CD14-positive monocyte (primary cell): ENCODE measurements around the gene UBL4B. TPM values are rescaled to one million over a fixed set of nuclear protein-coding genes. Genes with fewer than 3 reads are reported as not detected.

Experiments
- DNase-seq, 3 donors: peaks; one replicate each; pipeline ENCODE4 v3.0.0-alpha.2; 2011 to 2022
- H2AFZ ChIP-seq: 2 replicates; pipeline ENCODE4 v1.6.0; 2012; ENCODE audit warnings: mild to moderate bottlenecking, low read depth, low read length, inconsistent platforms; ENCODE audit not compliant: insufficient read depth, poor library complexity, severe bottlenecking
- H3K27ac ChIP-seq, 2 donors: 1 replicate in 1 of 2; 2 replicates in 1 of 2; pipeline ENCODE4 v1.5.1; 2012 to 2013; ENCODE audit warnings: low read length in 2 of 2, control low read depth in 1 of 2, inconsistent platforms in 1 of 2, low read depth in 1 of 2, mild to moderate bottlenecking in 1 of 2
- H3K27me3 ChIP-seq, 2 donors: one replicate each; pipeline versions ENCODE4 v1.6.0 to v1.6.1; 2011 to 2013; ENCODE audit warnings: low read length in 2 of 2; ENCODE audit not compliant: control insufficient read depth in 2 of 2, insufficient read depth in 2 of 2
- H3K36me3 ChIP-seq, 2 donors: replicated peaks in 1 of 2; 1 replicate in 1 of 2; 2 replicates in 1 of 2; pipeline versions ENCODE4 v1.5.1 to v1.6.1; 2012 to 2013; ENCODE audit warnings: low read length in 2 of 2, control low read depth in 1 of 2, inconsistent platforms in 1 of 2, mild to moderate bottlenecking in 1 of 2; ENCODE audit not compliant: insufficient read depth in 2 of 2, control insufficient read depth in 1 of 2
- H3K4me1 ChIP-seq, 2 donors: 1 replicate in 1 of 2; 2 replicates in 1 of 2; pipeline versions ENCODE4 v1.5.1 to v1.6.1; 2012 to 2013; ENCODE audit warnings: low read length in 2 of 2, control low read depth in 1 of 2, inconsistent platforms in 1 of 2, mild to moderate bottlenecking in 1 of 2, moderate library complexity in 1 of 2; ENCODE audit not compliant: insufficient read depth in 2 of 2, control insufficient read depth in 1 of 2
- H3K4me2 ChIP-seq: replicated peaks from 2 replicates; pipeline ENCODE3; 2012; ENCODE audit warnings: low read length, moderate library complexity, mild to moderate bottlenecking; ENCODE audit not compliant: poor library complexity, severe bottlenecking; ENCODE audit errors: extremely low read depth
- H3K4me3 ChIP-seq, 3 experiments: fragments of 200-600 bp in 1 of 3; sonication (generic) in 1 of 3; replicated peaks in 1 of 3; 1 replicate in 2 of 3; 2 replicates in 1 of 3; pipeline ENCODE4 v1.5.1; 2011 to 2013; ENCODE audit warnings: low read length in 3 of 3, mild to moderate bottlenecking in 3 of 3, control low read depth in 2 of 3, low read depth in 2 of 3, inconsistent platforms in 1 of 3, moderate library complexity in 1 of 3
- H3K79me2 ChIP-seq: 2 replicates; pipeline ENCODE4 v1.6.0; 2012; ENCODE audit warnings: mild to moderate bottlenecking, control low read depth, inconsistent platforms, low read length, moderate library complexity; ENCODE audit not compliant: insufficient read depth
- H3K9ac ChIP-seq: 2 replicates; pipeline ENCODE4 v1.6.0; 2017; ENCODE audit warnings: low read length, mild to moderate bottlenecking; ENCODE audit not compliant: insufficient read depth, poor library complexity, severe bottlenecking
- H3K9me3 ChIP-seq, 2 donors: replicated peaks in 1 of 2; 1 replicate in 1 of 2; 2 replicates in 1 of 2; pipeline versions ENCODE4 v1.5.1 to v1.6.1; 2012 to 2013; ENCODE audit warnings: low read length in 2 of 2, control low read depth in 1 of 2; ENCODE audit not compliant: control insufficient read depth in 1 of 2, insufficient read depth in 1 of 2
- H4K20me1 ChIP-seq: 2 replicates; pipeline ENCODE4 v1.6.0; 2012; ENCODE audit warnings: mild to moderate bottlenecking, low read length, control low read depth, moderate library complexity; ENCODE audit not compliant: insufficient read depth
- H3K27ac Mint-ChIP-seq, 7 donors: one replicate each; pipeline ENCODE4 v1.8.0; 2020; ENCODE audit warnings: mild to moderate bottlenecking in 7 of 7, mixed read lengths in 7 of 7, moderate library complexity in 6 of 7, inconsistent platforms in 2 of 7
- H3K27me3 Mint-ChIP-seq, 3 donors: one replicate each; pipeline ENCODE4 v1.8.0; 2021 to 2022; ENCODE audit warnings: low read depth in 3 of 3, mild to moderate bottlenecking in 3 of 3, mixed read lengths in 3 of 3, moderate library complexity in 3 of 3, inconsistent platforms in 1 of 3
- H3K36me3 Mint-ChIP-seq, 2 donors: one replicate each; pipeline ENCODE4 v1.8.0; 2020; ENCODE audit warnings: mixed read lengths in 2 of 2, inconsistent platforms in 1 of 2, mild to moderate bottlenecking in 1 of 2
- H3K4me1 Mint-ChIP-seq: one replicate; pipeline ENCODE4 v1.8.0; 2020; ENCODE audit warnings: mild to moderate bottlenecking, mixed read lengths
- H3K4me3 Mint-ChIP-seq, 2 donors: one replicate each; pipeline ENCODE4 v1.8.0; 2020; ENCODE audit warnings: mild to moderate bottlenecking in 2 of 2, mixed read lengths in 2 of 2, moderate library complexity in 1 of 2
- H3K9me3 Mint-ChIP-seq, 7 donors: one replicate each; pipeline ENCODE4 v1.8.0; 2020 to 2022; ENCODE audit warnings: mixed read lengths in 7 of 7, mild to moderate bottlenecking in 6 of 7, moderate library complexity in 6 of 7, inconsistent platforms in 2 of 7
- WGBS: methylation state at CpG from one replicate; pipeline ENCODE4 v1.1.5; 2013; ENCODE audit warnings: missing lambda C conversion rate; ENCODE audit not compliant: insufficient coverage; 5-methylcytosine and 5-hydroxymethylcytosine counted together
- intact Hi-C, 2 donors: fragments of 100-400 bp; cut with micrococcal nuclease; formaldehyde crosslinking; loops; one replicate each; pipeline versions ENCODE4 v1.15.0 to v1.15.1; 2023
- polyA plus RNA-seq, 3 donors: library from polyadenylated mRNA; depleted of rRNA in 1 of 3; unstranded in 2 of 3; stranded (reverse) in 1 of 3; fragments of 300-500 nt in 2 of 3; fragments of >200 nt in 1 of 3; fragmentation: Illumina TruSeq in 2 of 3; gene quantifications; 1 replicate in 2 of 3; 2 replicates in 1 of 3; pipeline ENCODE4 v1.2.3, GENCODE V29; 2012 to 2021
- TF ChIP-seq, protein P1 (sequence below): fragments of 200-600 bp; IDR thresholded peaks from one replicate; pipeline ENCODE4 v1.8.0; 2022; ENCODE audit warnings: antibody characterized with exemption, mild to moderate bottlenecking

Gene UBL4B
- polyA plus RNA-seq, 3 donors: not detected

DNA sequence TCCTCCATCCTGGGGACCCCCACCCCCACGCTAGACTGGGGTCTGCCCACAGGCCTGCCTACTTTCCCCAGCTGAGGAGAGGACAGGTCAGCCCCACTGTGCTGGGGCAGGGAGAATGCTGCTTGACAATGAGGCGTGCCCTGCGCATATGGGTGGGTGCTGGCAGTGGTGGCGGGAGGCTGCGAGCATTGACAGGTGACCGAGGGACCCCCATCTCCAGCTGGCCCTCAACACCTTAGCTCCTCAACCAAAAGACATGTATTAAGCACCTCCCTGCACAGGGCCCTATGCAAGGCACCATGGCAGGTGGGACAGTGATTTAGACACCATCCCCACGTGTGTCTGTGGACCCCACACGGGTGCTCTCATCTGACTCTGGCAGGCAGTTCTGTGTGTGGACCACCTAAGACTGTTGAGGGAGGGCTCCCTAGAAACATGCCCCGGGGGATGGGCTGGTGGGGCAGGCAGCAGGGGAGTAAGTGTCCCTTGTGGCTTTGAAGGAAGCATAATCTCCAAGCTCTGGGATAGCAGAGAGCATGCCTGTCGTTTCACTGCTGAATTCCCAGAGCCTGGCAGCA lies 23.4 kb upstream of the UBL4B start:
- Histone ChIP-seq H3K9ac (no peak overlapping the region), H3K4me3 (no peak overlapping the region), H3K27me3 (peaks cover 25 to 38% of the 10 kb centered on the region in 2 donors), H3K79me2 (no peaks in the 10 kb centered on the region), H2AFZ (no peak overlapping the region), H3K4me2 (no peak overlapping the region), H3K36me3 (no peaks in the 10 kb centered on the region), H3K9me3 (peaks cover 0 to 6% of the 10 kb centered on the region in 2 donors), H3K4me1 (peaks cover 6 to 14% of the 10 kb centered on the region in 2 donors), H4K20me1 (no peaks in the 10 kb centered on the region), H3K27ac (no peak overlapping the region)
- TF ChIP-seq, protein P1, sequence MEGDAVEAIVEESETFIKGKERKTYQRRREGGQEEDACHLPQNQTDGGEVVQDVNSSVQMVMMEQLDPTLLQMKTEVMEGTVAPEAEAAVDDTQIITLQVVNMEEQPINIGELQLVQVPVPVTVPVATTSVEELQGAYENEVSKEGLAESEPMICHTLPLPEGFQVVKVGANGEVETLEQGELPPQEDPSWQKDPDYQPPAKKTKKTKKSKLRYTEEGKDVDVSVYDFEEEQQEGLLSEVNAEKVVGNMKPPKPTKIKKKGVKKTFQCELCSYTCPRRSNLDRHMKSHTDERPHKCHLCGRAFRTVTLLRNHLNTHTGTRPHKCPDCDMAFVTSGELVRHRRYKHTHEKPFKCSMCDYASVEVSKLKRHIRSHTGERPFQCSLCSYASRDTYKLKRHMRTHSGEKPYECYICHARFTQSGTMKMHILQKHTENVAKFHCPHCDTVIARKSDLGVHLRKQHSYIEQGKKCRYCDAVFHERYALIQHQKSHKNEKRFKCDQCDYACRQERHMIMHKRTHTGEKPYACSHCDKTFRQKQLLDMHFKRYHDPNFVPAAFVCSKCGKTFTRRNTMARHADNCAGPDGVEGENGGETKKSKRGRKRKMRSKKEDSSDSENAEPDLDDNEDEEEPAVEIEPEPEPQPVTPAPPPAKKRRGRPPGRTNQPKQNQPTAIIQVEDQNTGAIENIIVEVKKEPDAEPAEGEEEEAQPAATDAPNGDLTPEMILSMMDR: no peak
- Mint-ChIP-seq H3K4me3 (peak overlapping the region in 1 of 2 donors; percentile 3), H3K27ac (peak overlapping the region in 1 of 7 donors; percentile 60), H3K4me1 (peaks cover 13% of the 10 kb centered on the region), H3K36me3 (peaks cover 0 to 6% of the 10 kb centered on the region in 2 donors), H3K27me3 (peaks cover 31 to 46% (median 41%) of the 10 kb centered on the region in 3 donors), H3K9me3 (peaks cover 0 to 8% (median 2%) of the 10 kb centered on the region in 7 donors)
- 96% methylated on average over 5 of the region's 10 CpGs for WGBS
- intact Hi-C loops: no loop called here
- no peak for DNase-seq

DNA sequence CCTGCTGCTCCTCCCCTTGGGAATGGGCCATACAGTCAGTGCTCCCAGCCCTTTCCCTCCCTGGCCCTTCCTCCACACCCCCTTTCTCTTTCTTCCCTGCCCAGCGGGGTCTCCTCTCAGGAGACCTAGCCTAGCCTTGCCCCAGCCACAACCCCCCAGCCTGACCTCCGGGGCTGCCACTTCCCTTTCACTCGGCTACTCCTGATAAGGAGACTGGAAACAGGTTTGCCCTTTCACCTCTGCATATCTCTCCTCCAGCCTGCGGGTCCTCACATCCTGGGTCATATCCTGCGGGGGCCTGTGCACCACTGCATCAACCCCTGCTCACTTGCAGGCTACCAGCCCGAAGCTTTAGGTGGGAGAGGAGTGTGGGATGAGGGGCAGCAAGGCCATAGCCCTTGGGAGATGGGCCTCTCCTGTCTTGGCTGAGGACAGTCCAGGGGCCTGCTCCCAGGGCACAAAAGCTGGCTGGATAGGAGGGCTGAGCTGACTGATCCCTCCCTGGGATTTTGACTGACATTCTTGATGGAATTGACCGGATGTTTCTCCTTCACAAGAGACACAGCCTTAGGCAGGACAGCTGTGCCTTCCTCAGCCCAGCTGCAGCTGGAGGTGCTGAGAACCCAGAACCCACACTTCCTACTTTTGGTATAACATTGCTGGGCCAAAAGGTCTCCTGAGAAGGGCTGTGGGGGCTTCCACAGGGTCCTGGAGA lies 22.5 kb upstream of the UBL4B start:
- no peak overlapping the region for H3K4me3 ChIP-seq
- peaks cover 0 to 5% of the 10 kb centered on the region in 2 donors for H3K4me1 ChIP-seq
- no peak overlapping the region for H3K4me2 ChIP-seq
- no peaks in the 10 kb centered on the region for H3K79me2 ChIP-seq
- H3K4me1 Mint-ChIP-seq: peaks cover 6% of the 10 kb centered on the region
- peak overlapping the region in 1 of 7 donors; percentile 43 for H3K27ac Mint-ChIP-seq
- H3K36me3 ChIP-seq: no peaks in the 10 kb centered on the region
- no peak overlapping the region for H3K4me3 Mint-ChIP-seq
- H3K9me3 ChIP-seq: peaks cover 4 to 6% of the 10 kb centered on the region in 2 donors
- peaks cover 0 to 9% (median 3%) of the 10 kb centered on the region in 7 donors for H3K9me3 Mint-ChIP-seq
- peaks cover 22 to 31% of the 10 kb centered on the region in 2 donors for H3K27me3 ChIP-seq
- 45% methylated on average over 4 of the region's 7 CpGs for WGBS
- H2AFZ ChIP-seq: no peak overlapping the region
- TF ChIP-seq, protein P1: no peak
- no peak overlapping the region for H3K27ac ChIP-seq
- H3K36me3 Mint-ChIP-seq: peaks cover 0 to 6% of the 10 kb centered on the region in 2 donors
- H3K27me3 Mint-ChIP-seq: peaks cover 28 to 38% (median 33%) of the 10 kb centered on the region in 3 donors
- no peak for DNase-seq
- intact Hi-C loops: no loop called here
- no peak overlapping the region for H3K9ac ChIP-seq
- no peaks in the 10 kb centered on the region for H4K20me1 ChIP-seq
